Muscle of back (tissue), 13 donors: ENCODE measurements around the gene ZNF697. TPM values are rescaled to one million over a fixed set of nuclear protein-coding genes. Genes with fewer than 3 reads are reported as not detected.
"Not testable (repeated sequence)": the region's sequence is repeated elsewhere in the genome, so short reads cannot be mapped to it uniquely, and the experiment has no call there.

Experiments used
- DNase-seq, 3 donors: peaks; one replicate each; pipeline versions ENCODE4 v3.0.0 to v3.0.0-alpha.2; 2013
- long read RNA-seq, 9 donors: transcript quantifications; one replicate each; lab custom pipeline, GENCODE V29; 2026
- polyA plus RNA-seq, 10 donors: library from polyadenylated mRNA; unstranded; fragments of 120-200 nt; gene quantifications; one replicate each; pipeline ENCODE4 v1.2.1, GENCODE V29; 2013; ENCODE audit not compliant: insufficient read length in 10 of 10

Gene ZNF697
- 10 to 100 TPM in 6 of 10 donors, 1 to 10 TPM in 4; 7.9 to 12.5 (median 10.8) TPM for polyA plus RNA-seq
- long read RNA-seq, donor 1 = 0 reads
- long read RNA-seq, donor 2 = 0 reads
- long read RNA-seq, donor 3 = 0 reads
- long read RNA-seq, donor 4 = 0 reads
- long read RNA-seq, donor 5 = 0 reads
- long read RNA-seq, donor 6 = 0 reads
- long read RNA-seq, donor 7 = 0 reads
- long read RNA-seq, donor 8 = 0 reads
- long read RNA-seq, donor 9 = 0 reads

- DNase-seq = peak; percentile 93 to 97 (median 97)
These were observed at the start of gene ZNF697 for GRCh38 chr1:119647734-119648619. ZNF697 (minus strand) TSS chr1:119648266; CDS start chr1:119626100, 22,166 bp downstream.

GRCh38 chr1:119697598-119697997 is 49.5 kb upstream of the ZNF697 start:
- DNase-seq = no peak

- DNase-seq = not testable (repeated sequence)
These were observed 48.8 kb upstream of the ZNF697 start for GRCh38 chr1:119696863-119697262.

GRCh38 chr1:119689511-119689910 is 41.4 kb upstream of the ZNF697 start:
- no peak for DNase-seq

GRCh38 chr1:119688810-119689209 is 40.7 kb upstream of the ZNF697 start:
- no peak for DNase-seq

- no peak for DNase-seq
These were observed 39.5 kb upstream of the ZNF697 start for GRCh38 chr1:119687434-119688079.

DNA sequence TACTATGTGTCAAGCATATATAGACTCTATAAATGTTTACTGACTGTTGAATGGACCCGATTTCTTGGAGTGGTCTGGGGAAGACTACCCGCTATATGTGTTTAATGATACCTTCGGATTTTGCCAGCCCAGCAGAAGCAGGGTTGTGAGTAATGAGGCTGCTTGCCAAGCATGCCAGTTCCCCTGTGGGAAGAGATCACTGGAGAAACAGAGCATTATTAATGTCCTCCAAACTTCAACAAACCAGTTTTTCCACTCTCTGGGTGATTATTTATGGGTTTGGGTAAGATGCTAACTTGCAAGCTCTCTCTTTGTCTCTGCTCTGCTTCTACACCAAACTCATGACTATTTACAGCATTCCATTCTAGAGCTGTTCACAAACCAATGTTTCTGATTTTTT is 38.6 kb upstream of the ZNF697 start:
- DNase-seq = no peak

GRCh38 chr1:119683893-119684292 is 35.8 kb upstream of the ZNF697 start:
- DNase-seq = no peak

DNA sequence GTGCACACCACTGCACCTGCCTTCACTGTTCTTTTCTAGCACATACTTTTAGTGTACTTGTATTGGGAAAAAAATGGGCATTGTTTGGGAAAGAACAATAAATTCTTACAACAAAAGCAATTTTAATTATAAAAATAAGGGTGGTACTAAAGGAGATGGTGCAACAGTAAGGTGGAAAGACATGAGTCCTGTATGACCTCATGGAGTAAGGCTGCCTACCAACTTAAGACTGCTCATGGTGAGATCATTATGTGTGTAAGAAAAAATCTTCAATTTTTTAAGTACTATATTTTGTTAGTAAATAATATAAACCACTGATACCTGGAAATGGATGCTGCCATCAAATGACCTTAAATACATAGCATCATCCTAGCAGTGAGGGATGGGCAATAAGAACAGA is 34.1 kb upstream of the ZNF697 start:
- no peak for DNase-seq

DNA sequence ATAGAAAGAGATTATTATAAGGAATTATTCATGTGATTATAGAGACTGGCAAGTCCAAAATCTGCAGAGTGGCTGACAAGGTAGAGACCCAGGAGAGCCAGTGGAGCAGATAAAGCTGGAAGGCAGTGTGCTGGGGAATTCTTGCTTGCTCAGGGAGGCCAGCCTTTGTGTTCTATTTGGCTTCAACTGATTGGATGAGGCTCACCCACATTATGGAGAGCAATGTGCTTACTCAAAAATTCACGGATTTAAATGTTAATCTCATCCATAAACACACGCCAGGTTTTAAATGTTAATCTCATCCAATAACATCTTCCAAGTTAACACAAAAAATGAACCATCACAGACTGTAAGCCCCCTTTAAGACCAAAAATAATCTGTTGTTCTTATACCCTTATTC is 33.5 kb upstream of the ZNF697 start:
- DNase-seq = no peak

- DNase-seq = no peak
These were observed 32.7 kb upstream of the ZNF697 start for GRCh38 chr1:119680723-119681122.

DNA sequence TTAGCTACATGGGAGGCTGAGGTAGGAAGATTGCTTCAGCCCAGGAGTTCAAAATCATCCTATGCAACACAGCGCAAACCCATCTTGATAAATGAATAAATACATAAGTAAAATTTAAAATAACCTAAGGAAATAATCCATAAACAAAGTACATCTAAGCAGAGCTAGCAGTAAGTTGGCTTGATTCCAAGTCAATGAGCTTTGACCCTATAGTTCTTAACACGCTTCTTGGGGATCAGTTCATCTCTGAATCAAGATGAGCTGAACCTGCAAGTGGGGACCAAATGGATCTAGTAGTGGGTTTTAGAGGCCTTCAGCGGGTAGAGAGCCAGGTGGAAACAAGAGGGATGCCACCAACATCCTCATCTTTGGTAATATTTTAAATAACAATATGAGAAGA is 32.1 kb upstream of the ZNF697 start:
- DNase-seq = no peak

DNA sequence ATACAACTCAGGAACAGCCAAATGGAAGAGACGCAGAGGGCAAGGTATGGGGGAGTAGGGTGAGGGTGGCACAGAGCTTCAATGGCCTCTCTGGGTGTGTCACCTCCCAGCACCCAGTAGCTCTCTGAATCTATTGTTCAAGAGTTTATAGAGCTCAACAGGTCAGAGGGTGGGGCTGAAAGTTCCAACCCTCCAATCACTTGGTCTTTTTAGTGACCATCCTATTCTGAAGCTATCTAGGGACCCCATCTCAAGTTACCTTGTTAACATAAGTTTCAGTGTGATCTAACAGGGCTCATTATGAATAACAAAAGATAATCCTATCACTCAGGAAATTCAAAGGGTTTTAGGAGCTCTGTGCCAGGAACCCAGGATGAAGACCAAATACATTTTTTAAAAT is 31.2 kb upstream of the ZNF697 start:
- DNase-seq = no peak

DNA sequence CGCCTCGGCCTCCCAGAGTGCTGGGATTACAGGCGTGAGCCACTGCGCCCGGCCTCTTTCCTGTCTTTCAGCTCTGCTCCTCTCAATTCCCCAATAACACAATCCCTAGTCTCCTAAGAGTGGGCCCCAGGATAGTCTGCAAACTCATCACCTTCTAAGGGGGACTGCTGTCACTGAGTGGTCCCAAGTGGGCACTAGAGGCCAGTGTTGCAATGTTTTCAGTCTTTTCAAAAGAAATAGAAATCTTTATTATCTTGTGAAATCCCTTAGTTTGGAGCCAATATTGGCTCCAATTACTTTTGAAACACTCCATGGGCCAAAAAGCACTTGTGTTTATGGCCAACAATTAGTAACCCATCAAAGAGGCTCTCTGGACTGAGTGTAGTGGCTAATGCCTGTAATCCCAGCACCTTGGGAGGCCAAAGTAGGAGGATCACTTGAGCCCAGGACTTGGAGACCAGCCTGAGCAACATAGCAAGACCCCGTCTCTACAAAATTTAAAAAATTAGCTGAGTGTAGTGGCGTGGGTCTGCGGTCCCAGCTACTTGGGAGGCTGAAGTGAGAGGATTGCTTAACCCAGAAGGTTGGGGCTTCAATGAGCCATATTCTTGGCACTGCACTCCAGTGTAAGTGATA is 28.6 kb upstream of the ZNF697 start:
- DNase-seq = peak in 2 of 3 donors; percentile 21 to 46

DNA sequence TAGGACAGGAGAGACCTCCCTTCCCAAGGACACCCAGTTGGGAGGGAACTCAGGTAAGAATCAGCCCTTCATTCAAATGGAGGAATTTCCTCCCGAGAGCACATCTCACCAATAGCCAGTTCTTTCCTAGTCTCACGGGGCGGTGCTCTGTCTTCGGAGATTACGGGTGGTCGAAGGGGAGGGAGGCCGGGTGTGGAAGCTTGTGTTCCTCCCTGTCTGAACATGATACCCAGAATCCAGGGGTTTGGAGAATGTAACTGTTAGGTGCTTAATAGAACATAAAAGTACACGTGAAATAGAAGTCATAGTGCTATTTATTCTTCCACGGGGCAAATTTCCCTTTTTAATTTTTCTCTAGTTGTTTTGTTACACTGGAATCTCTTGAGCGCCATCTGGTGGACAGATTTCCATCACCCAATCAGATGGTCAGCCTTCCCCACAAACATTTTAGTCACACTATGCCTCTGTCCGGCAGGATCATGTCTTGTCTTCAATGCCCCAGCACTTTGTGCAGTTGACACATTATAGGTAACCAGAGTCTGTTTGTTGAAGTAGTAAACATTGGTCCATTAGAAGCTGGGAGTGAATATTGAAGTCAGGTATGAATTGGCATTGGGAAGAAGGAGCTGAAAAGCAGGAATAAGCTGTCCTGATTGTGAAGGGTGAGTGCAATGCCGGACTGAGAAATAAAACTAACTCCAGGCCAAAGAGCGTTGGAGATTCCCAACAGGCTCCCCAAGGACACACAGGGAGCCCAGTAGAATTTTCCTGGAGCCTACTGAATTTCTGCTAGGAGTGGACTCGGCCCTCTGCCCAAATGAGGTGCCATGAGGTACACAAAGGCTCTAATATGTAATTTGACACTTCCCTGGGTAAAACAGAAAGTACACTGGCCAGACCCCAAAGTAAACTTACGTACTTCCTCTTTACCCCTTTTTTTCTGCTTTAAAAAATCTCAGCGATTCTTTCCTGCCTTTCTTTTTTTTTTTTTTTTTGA is 27.6 kb upstream of the ZNF697 start:
- peak; percentile 84 to 94 (median 89) for DNase-seq

GRCh38 chr1:119674835-119675289 is 26.8 kb upstream of the ZNF697 start:
- peak; percentile 27 to 76 (median 52) for DNase-seq

DNA sequence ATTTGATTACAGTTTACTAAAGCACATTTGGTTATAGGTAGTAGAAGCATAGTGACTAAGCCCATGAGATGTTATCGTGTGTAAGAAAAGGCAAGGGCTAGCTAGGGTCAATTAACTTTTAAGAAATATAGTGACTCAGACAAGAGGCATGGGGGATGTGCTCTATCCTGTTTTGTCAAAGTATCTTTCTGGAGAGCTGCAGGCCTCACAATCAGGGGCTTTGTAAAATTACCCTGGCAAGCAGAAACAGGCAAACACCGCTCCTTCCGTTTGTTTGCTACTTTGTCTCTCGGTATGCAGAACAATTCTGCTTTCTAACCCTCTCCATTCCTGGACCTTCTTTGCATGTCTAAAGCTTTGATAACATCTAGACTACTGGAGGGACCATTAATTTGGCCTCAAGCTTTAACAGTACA is 26.1 kb upstream of the ZNF697 start:
- DNase-seq = peak in 1 of 3 donors; percentile 22

- no peak for DNase-seq
These were observed 25.3 kb upstream of the ZNF697 start for GRCh38 chr1:119673171-119673940.

DNA sequence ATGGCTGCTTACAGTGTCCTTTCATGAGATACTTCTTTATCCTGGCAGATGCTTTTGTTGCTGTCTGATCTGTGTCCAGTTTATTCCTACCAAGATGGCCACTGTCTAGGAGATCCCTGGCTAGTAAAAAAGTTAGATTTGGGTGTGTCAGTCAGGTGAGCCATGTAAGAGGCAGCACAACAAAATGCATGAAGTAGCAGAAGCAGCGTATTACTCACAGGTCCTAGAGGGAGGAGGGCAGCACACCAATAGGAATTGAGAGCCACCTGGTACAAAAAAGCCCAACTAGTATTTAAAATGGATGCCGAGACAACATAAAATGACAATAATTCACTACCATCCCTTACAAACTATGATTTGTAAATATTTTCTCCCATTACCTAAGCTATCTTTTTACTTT is 22.8 kb upstream of the ZNF697 start:
- no peak for DNase-seq

- no peak for DNase-seq
These were observed 19.1 kb upstream of the ZNF697 start for GRCh38 chr1:119667173-119667572.
